Measurements from ENCODE around the gene CCDC90B. TPM values are rescaled to one million over a fixed set of nuclear protein-coding genes. Genes with fewer than 3 reads are reported as not detected.

The CCDC90B gene
- total and polyA plus RNA-seq, 2 donors (not counting 1 experiment from before 2014, with no cell fraction given): 20.5 to 35.2 TPM

DNA sequence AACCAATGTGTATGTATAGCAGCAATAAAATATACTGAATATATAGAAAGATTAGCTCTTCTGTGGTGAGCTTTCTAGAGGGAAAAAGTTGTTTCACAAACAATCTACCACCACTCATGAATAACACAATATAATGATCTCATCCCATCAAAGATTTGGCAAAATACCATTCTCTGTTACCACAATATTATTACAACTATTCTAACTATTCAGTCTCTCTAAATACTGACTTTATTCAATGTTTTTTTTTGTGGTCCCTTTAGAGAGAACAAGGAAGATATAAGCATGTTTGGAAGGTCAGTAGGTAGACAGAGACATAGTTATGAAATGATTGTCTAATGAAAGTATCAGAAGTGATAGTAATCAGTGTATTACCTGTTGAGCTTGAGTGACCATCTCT is 7.8 kb downstream of the CCDC90B start:
- Histone ChIP-seq H3K27me3 (replicated peaks in 1 of 4; ENCODE audit: control extremely low read depth in 1 of 4, control insufficient read depth in 3 of 4, insufficient read depth in 4 of 4, low read length in 3 of 4) (no peaks in the 10 kb centered on the region), H4K20me1 (ENCODE audit: control insufficient read depth, insufficient read depth, low read length, poor library complexity, severe bottlenecking) (peaks cover 14% of the 10 kb centered on the region), H3K4me2 (replicated peaks; ENCODE audit: low read depth, low read length, poor library complexity, severe bottlenecking) (no peak overlapping the region), H3K9me3 (ENCODE audit: control extremely low read depth in 1 of 3, control insufficient read depth in 2 of 3, insufficient read depth in 1 of 3, low read length in 2 of 3) (no peaks in the 10 kb centered on the region), H3K9ac (ENCODE audit: low read length) (no peak overlapping the region), H3K36me3 (replicated peaks in 1 of 2; ENCODE audit: control extremely low read depth in 1 of 2, control insufficient read depth in 1 of 2, extremely low read depth in 1 of 2, insufficient read depth in 2 of 2, low read length in 1 of 2) (peaks cover 10 to 37% of the 10 kb centered on the region in 2 experiments), H2AFZ (ENCODE audit: insufficient read depth, low read depth, low read length, poor library complexity, severe bottlenecking) (no peak overlapping the region), H3K79me2 (ENCODE audit: control insufficient read depth, insufficient read depth, low read length) (peaks cover 36% of the 10 kb centered on the region), H3K4me1 (ENCODE audit: control insufficient read depth in 2 of 2, insufficient read depth in 2 of 2, low read length in 2 of 2) (peaks cover 8 to 10% of the 10 kb centered on the region in 2 donors), H3K4me3 (ENCODE audit: control extremely low read depth in 1 of 5, extremely low read depth in 1 of 5, insufficient read depth in 1 of 5, low read depth in 2 of 5, low read length in 4 of 5) (no peak overlapping the region), H3K27ac (ENCODE audit: low read length in 2 of 2) (no peak overlapping the region)
- H3K27ac Mint-ChIP-seq: no peak overlapping the region
- H3K27me3 Mint-ChIP-seq: no peaks in the 10 kb centered on the region
- H3K4me3 Mint-ChIP-seq: no peak overlapping the region
- intact Hi-C loops (cut with micrococcal nuclease): no loop called here
- no peaks in the 10 kb centered on the region for H3K9me3 Mint-ChIP-seq (ENCODE audit: insufficient read depth)
- ChIA-PET CTCF (interaction anchor here (0.6 to 1.1 kb wide), 2 partner anchors 14 to 141 kb away, joined by 3 to 4 read pairs; no protein-coding TSS in a partner anchor), POLR2A (no interaction called here)
- no peak for ATAC-seq (ENCODE audit: low read depth)
- TF ChIP-seq EZH2 (IDR thresholded peaks at IDR 0.05; ENCODE audit: borderline replicate concordance, insufficient read depth, low read depth, low read length, poor library complexity, severe bottlenecking): no peak
- TF ChIP-seq, protein P1, sequence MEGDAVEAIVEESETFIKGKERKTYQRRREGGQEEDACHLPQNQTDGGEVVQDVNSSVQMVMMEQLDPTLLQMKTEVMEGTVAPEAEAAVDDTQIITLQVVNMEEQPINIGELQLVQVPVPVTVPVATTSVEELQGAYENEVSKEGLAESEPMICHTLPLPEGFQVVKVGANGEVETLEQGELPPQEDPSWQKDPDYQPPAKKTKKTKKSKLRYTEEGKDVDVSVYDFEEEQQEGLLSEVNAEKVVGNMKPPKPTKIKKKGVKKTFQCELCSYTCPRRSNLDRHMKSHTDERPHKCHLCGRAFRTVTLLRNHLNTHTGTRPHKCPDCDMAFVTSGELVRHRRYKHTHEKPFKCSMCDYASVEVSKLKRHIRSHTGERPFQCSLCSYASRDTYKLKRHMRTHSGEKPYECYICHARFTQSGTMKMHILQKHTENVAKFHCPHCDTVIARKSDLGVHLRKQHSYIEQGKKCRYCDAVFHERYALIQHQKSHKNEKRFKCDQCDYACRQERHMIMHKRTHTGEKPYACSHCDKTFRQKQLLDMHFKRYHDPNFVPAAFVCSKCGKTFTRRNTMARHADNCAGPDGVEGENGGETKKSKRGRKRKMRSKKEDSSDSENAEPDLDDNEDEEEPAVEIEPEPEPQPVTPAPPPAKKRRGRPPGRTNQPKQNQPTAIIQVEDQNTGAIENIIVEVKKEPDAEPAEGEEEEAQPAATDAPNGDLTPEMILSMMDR (IDR thresholded peaks at IDR 0.05): no peak
- DNase-seq: no peak
- peaks cover 16% of the 10 kb centered on the region for H3K4me1 Mint-ChIP-seq

DNA sequence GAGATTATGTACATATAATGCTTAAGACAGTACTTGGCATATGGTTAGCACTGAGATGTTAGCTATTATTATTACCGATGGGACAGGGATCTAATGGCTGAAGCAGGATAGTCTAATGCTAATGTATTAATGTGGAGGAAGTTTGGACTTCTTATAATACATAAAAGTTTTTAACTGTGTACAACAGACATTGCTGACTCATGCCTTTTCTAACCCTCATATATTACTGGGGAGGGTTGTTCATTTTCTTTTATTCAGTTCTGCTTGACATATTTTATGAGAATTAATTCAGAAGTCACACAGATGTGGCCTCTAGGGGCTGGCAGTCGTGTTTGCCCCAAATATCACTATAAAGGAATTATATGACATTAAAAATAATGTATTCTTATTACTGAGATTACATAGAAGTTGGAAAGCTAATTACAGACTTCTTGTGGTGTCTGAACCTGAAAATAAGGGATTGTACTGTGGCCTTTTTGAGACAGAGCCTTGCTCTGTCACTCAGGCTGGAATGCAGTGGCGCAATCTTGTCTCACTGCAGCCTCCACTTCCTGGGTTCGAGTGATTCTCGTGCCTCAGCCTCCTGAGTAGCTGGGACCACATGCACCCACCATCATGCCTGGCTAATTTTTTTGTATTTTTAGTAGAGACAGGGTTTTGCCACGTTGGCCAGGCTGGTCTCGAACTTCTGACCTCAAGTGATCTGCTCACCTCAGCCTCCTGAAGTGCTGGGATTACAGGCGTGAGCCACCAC is 10.1 kb downstream of the CCDC90B start:
- no peak overlapping the region for H3K9ac ChIP-seq (ENCODE audit: low read length)
- peaks cover 11 to 49% of the 10 kb centered on the region in 2 experiments for H3K36me3 ChIP-seq (replicated peaks in 1 of 2; ENCODE audit: control extremely low read depth in 1 of 2, control insufficient read depth in 1 of 2, extremely low read depth in 1 of 2, insufficient read depth in 2 of 2, low read length in 1 of 2)
- no peak overlapping the region for H3K4me3 ChIP-seq (ENCODE audit: control extremely low read depth in 1 of 5, extremely low read depth in 1 of 5, insufficient read depth in 1 of 5, low read depth in 2 of 5, low read length in 4 of 5)
- intact Hi-C loops (cut with micrococcal nuclease): no loop called here
- H3K27me3 Mint-ChIP-seq: no peaks in the 10 kb centered on the region
- ATAC-seq (ENCODE audit: low read depth) (no peak), DNase-seq (no peak)
- H3K27ac Mint-ChIP-seq: peak overlapping the region; percentile 15
- H3K4me1 ChIP-seq (ENCODE audit: control insufficient read depth in 2 of 2, insufficient read depth in 2 of 2, low read length in 2 of 2): no peaks in the 10 kb centered on the region
- no peak overlapping the region for H3K4me2 ChIP-seq (replicated peaks; ENCODE audit: low read depth, low read length, poor library complexity, severe bottlenecking)
- H3K9me3 ChIP-seq (ENCODE audit: control extremely low read depth in 1 of 3, control insufficient read depth in 2 of 3, insufficient read depth in 1 of 3, low read length in 2 of 3): no peaks in the 10 kb centered on the region
- TF ChIP-seq, protein P1 (IDR thresholded peaks at IDR 0.05): no peak
- TF ChIP-seq EZH2 (IDR thresholded peaks at IDR 0.05; ENCODE audit: borderline replicate concordance, insufficient read depth, low read depth, low read length, poor library complexity, severe bottlenecking): no peak
- H4K20me1 ChIP-seq (ENCODE audit: control insufficient read depth, insufficient read depth, low read length, poor library complexity, severe bottlenecking): peaks cover 5% of the 10 kb centered on the region
- peaks cover 3% of the 10 kb centered on the region for H3K4me1 Mint-ChIP-seq
- H3K27ac ChIP-seq (ENCODE audit: low read length in 2 of 2): no peak overlapping the region
- ChIA-PET CTCF (interaction anchor here (0.6 to 1.1 kb wide), 4 partner anchors 9 to 409 kb away, joined by 3 to 4 read pairs (median 3); no protein-coding TSS in a partner anchor), POLR2A (no interaction called here)
- WGBS (ENCODE audit: insufficient coverage): 96% methylated on average over 6 of the region's 8 CpGs
- H2AFZ ChIP-seq (ENCODE audit: insufficient read depth, low read depth, low read length, poor library complexity, severe bottlenecking): no peak overlapping the region
- H3K27me3 ChIP-seq (replicated peaks in 1 of 4; ENCODE audit: control extremely low read depth in 1 of 4, control insufficient read depth in 3 of 4, insufficient read depth in 4 of 4, low read length in 3 of 4): no peaks in the 10 kb centered on the region
- H3K4me3 Mint-ChIP-seq: no peak overlapping the region
- H3K9me3 Mint-ChIP-seq (ENCODE audit: insufficient read depth): peaks cover 3% of the 10 kb centered on the region
- peaks cover 13% of the 10 kb centered on the region for H3K79me2 ChIP-seq (ENCODE audit: control insufficient read depth, insufficient read depth, low read length)
